ENCODE measurements around the gene FAM117A. TPM values are rescaled to one million over a fixed set of nuclear protein-coding genes. Genes with fewer than 3 reads are reported as not detected.

FAM117A gene
- total RNA-seq, 1 experiment from 2014 or later = 26.2 TPM

- no peak for ATAC-seq
- POLR2A ChIA-PET = no interaction called here
- no peaks in the 10 kb centered on the region; the same call in 1 of the 2 replicates for H3K27me3 Mint-ChIP-seq (ENCODE audit: low read depth)
- CTCF ChIA-PET = interaction anchor here (0.6 to 2.3 kb wide), 6 partner anchors 10 to 134 kb away, joined by 3 to 13 read pairs (median 6); no protein-coding TSS in a partner anchor
- no peak overlapping the region for H3K4me3 Mint-ChIP-seq
- H3K9me3 Mint-ChIP-seq = no peaks in the 10 kb centered on the region
- H3K36me3 Mint-ChIP-seq = no peaks in the 10 kb centered on the region
- peaks cover 31% of the 10 kb centered on the region for H3K4me1 Mint-ChIP-seq
- no peak overlapping the region for H3K27ac Mint-ChIP-seq
- no peak for DNase-seq (ENCODE audit: low spot score)
- TF ChIP-seq ZNF532 (CRISPR knock-in tag; IDR thresholded peaks at IDR 0.05; ENCODE audit: borderline replicate concordance) (no peak), MXD4 (CRISPR knock-in tag; IDR thresholded peaks at IDR 0.05; ENCODE audit: borderline replicate concordance) (no peak)
Observed at GRCh38 chr17:49691086-49691676, 72.8 kb downstream of the FAM117A start.

GRCh38 chr17:49690256-49690655, 73.7 kb downstream of the FAM117A start:
- POLR2A ChIA-PET = no interaction called here
- no peaks in the 10 kb centered on the region for H3K9me3 Mint-ChIP-seq
- H3K36me3 Mint-ChIP-seq = no peaks in the 10 kb centered on the region
- H3K4me1 Mint-ChIP-seq = peaks cover 30% of the 10 kb centered on the region
- H3K27ac Mint-ChIP-seq = no peak overlapping the region
- TF ChIP-seq, protein P1, sequence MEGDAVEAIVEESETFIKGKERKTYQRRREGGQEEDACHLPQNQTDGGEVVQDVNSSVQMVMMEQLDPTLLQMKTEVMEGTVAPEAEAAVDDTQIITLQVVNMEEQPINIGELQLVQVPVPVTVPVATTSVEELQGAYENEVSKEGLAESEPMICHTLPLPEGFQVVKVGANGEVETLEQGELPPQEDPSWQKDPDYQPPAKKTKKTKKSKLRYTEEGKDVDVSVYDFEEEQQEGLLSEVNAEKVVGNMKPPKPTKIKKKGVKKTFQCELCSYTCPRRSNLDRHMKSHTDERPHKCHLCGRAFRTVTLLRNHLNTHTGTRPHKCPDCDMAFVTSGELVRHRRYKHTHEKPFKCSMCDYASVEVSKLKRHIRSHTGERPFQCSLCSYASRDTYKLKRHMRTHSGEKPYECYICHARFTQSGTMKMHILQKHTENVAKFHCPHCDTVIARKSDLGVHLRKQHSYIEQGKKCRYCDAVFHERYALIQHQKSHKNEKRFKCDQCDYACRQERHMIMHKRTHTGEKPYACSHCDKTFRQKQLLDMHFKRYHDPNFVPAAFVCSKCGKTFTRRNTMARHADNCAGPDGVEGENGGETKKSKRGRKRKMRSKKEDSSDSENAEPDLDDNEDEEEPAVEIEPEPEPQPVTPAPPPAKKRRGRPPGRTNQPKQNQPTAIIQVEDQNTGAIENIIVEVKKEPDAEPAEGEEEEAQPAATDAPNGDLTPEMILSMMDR (IDR thresholded peaks at IDR 0.05) = no peak
- TF ChIP-seq JAZF1 (CRISPR knock-in tag; IDR thresholded peaks at IDR 0.05) = no peak
- TF ChIP-seq OVOL2 (CRISPR knock-in tag; IDR thresholded peaks at IDR 0.05; ENCODE audit: borderline replicate concordance) = no peak
- no peak for TF ChIP-seq TEAD1 (CRISPR knock-in tag; IDR thresholded peaks at IDR 0.05)
- no peak for TF ChIP-seq CBFB (CRISPR knock-in tag; IDR thresholded peaks at IDR 0.05; ENCODE audit: low read depth)
- TF ChIP-seq CREM (CRISPR knock-in tag; IDR thresholded peaks at IDR 0.05) = no peak
- TF ChIP-seq RORB (CRISPR knock-in tag; IDR thresholded peaks at IDR 0.05) = no peak
- no peak for TF ChIP-seq SP1 (CRISPR knock-in tag; conservative IDR thresholded peaks at IDR 0.05)
- TF ChIP-seq SMAD4 (CRISPR knock-in tag; IDR thresholded peaks at IDR 0.05) = no peak
- TF ChIP-seq SMAD3 (CRISPR knock-in tag; IDR thresholded peaks at IDR 0.05; ENCODE audit: borderline replicate concordance) = no peak
- no peak for TF ChIP-seq HMGA2 (CRISPR knock-in tag; IDR thresholded peaks at IDR 0.05)
- TF ChIP-seq IRF2 (CRISPR knock-in tag; IDR thresholded peaks at IDR 0.05; ENCODE audit: borderline replicate concordance, low read depth) = no peak
- no peak for TF ChIP-seq ATF3 (CRISPR knock-in tag; conservative IDR thresholded peaks at IDR 0.05)
- TF ChIP-seq, protein P2, sequence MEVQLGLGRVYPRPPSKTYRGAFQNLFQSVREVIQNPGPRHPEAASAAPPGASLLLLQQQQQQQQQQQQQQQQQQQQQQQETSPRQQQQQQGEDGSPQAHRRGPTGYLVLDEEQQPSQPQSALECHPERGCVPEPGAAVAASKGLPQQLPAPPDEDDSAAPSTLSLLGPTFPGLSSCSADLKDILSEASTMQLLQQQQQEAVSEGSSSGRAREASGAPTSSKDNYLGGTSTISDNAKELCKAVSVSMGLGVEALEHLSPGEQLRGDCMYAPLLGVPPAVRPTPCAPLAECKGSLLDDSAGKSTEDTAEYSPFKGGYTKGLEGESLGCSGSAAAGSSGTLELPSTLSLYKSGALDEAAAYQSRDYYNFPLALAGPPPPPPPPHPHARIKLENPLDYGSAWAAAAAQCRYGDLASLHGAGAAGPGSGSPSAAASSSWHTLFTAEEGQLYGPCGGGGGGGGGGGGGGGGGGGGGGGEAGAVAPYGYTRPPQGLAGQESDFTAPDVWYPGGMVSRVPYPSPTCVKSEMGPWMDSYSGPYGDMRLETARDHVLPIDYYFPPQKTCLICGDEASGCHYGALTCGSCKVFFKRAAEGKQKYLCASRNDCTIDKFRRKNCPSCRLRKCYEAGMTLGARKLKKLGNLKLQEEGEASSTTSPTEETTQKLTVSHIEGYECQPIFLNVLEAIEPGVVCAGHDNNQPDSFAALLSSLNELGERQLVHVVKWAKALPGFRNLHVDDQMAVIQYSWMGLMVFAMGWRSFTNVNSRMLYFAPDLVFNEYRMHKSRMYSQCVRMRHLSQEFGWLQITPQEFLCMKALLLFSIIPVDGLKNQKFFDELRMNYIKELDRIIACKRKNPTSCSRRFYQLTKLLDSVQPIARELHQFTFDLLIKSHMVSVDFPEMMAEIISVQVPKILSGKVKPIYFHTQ (CRISPR knock-in tag; IDR thresholded peaks at IDR 0.05) = no peak
- TF ChIP-seq ZNF416 (CRISPR knock-in tag; IDR thresholded peaks at IDR 0.05) = no peak
- TF ChIP-seq ZNF396 (CRISPR knock-in tag; IDR thresholded peaks at IDR 0.05; ENCODE audit: borderline replicate concordance) = no peak
- TF ChIP-seq, protein P3, sequence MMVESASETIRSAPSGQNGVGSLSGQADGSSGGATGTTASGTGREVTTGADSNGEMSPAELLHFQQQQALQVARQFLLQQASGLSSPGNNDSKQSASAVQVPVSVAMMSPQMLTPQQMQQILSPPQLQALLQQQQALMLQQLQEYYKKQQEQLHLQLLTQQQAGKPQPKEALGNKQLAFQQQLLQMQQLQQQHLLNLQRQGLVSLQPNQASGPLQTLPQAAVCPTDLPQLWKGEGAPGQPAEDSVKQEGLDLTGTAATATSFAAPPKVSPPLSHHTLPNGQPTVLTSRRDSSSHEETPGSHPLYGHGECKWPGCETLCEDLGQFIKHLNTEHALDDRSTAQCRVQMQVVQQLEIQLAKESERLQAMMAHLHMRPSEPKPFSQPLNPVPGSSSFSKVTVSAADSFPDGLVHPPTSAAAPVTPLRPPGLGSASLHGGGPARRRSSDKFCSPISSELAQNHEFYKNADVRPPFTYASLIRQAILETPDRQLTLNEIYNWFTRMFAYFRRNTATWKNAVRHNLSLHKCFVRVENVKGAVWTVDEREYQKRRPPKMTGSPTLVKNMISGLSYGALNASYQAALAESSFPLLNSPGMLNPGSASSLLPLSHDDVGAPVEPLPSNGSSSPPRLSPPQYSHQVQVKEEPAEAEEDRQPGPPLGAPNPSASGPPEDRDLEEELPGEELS (CRISPR knock-in tag; IDR thresholded peaks at IDR 0.05) = no peak
- CTCF ChIA-PET = interaction anchor here (2.0 to 2.3 kb wide), 2 partner anchors 122 to 133 kb away, joined by 9 to 13 read pairs; no protein-coding TSS in a partner anchor
- DNase-seq (ENCODE audit: low spot score) (no peak), ATAC-seq (no peak)
- no peak overlapping the region for H3K4me3 Mint-ChIP-seq
- no peaks in the 10 kb centered on the region; the same call in 1 of the 2 replicates for H3K27me3 Mint-ChIP-seq (ENCODE audit: low read depth)
